Epithelial cell of esophagus (primary cell): ENCODE results near the gene NCK2.
A peak's percentile ranks its signal among the peaks of the same experiment; 100 is the strongest.

Experiments
- DNase-seq: peaks from one replicate; pipeline ENCODE4 v3.0.0; 2010; ENCODE audit warnings: low read depth
- H3K4me3 ChIP-seq: 2 replicates; pipeline ENCODE4 v1.5.1; 2011; ENCODE audit warnings: mild to moderate bottlenecking, low read length, control low read depth
- TF ChIP-seq, protein P1 (sequence below): IDR thresholded peaks from 2 replicates; pipeline ENCODE4 v1.5.1; 2011; ENCODE audit warnings: low read depth, mild to moderate bottlenecking, low read length, control low read depth, inconsistent platforms; ENCODE audit not compliant: insufficient read depth; ENCODE audit errors: missing control alignments

NCK2 gene

DNA sequence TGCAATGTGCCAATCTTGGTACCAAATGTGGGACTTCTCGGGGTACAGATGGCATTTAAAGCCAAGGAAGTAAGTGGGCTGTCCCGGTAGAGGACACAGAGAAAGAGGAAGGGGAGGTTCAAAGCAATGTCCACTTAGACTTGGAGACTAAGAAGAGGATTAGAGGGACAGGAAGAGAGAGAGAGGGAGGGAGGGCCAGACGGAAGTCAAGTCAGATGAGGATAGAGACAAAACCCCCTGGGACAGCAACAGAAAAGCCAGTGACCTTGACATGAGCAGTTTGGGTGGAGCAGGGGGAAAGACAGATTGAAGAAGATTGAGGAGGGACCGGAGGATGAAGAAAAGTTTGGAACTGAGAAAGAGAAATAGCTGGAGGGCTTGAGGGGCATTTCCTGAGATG is 164.5 kb downstream of the NCK2 start:
- no peak overlapping the region for H3K4me3 ChIP-seq
- DNase-seq, result no peak
- TF ChIP-seq, protein P1, sequence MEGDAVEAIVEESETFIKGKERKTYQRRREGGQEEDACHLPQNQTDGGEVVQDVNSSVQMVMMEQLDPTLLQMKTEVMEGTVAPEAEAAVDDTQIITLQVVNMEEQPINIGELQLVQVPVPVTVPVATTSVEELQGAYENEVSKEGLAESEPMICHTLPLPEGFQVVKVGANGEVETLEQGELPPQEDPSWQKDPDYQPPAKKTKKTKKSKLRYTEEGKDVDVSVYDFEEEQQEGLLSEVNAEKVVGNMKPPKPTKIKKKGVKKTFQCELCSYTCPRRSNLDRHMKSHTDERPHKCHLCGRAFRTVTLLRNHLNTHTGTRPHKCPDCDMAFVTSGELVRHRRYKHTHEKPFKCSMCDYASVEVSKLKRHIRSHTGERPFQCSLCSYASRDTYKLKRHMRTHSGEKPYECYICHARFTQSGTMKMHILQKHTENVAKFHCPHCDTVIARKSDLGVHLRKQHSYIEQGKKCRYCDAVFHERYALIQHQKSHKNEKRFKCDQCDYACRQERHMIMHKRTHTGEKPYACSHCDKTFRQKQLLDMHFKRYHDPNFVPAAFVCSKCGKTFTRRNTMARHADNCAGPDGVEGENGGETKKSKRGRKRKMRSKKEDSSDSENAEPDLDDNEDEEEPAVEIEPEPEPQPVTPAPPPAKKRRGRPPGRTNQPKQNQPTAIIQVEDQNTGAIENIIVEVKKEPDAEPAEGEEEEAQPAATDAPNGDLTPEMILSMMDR, result no peak

DNA sequence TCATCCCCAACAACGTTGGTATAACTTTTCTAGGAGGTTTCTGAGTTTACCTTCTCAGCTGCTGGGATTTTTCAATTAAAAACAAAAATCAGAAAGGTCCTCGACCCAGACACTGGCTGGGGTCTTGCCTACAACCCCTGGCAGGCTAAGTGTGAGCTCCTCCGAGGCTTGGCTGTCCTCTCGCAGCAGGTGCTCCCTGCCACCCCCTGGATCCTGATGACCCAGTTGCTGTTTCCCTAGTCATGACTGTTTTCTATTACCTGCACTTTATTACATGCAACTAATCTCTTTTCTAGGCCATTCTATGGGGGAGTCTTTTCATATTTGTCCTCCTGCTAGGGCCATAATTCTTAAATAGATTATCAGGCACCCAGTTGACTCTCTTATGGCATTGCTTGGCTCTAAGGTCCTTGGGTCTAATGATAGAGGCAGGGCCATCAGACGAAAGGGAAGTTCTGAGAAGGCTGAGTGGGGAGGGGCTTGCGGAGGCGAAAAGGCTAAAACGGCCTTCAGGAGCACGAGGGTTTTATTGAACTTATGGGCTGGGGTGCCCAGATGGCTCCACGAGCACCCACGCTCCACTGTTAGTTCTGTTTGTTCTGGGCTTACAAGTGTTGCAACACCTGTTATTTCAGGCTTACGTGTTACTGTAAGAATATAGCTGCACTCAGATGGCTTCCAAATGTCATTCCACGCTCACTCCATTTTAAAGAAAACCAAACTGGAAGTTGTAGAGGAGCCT is 166.0 kb downstream of the NCK2 start:
- H3K4me3 ChIP-seq, result no peak overlapping the region
- TF ChIP-seq, protein P1, result no peak
- no peak for DNase-seq

DNA sequence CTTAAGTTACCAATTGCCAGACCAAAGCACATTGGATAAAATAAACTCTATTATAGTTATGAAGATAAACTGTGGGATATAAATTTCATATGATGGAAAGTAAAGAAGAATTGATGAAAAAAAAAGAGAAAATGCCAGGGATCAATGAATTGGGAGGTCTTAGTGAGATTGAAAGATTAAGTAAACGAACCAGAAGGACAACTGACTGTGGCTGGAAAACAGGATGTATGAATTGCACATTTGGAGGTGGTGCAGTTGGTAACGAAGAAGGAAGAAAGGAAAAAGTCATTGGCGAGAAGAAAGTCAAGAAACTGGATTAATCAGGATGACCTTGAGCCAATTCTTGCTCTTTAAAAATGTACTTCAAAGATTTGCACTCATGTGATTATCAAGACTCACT is 166.7 kb downstream of the NCK2 start:
- H3K4me3 ChIP-seq, result no peak overlapping the region
- DNase-seq, result no peak
- TF ChIP-seq, protein P1, result no peak

DNA sequence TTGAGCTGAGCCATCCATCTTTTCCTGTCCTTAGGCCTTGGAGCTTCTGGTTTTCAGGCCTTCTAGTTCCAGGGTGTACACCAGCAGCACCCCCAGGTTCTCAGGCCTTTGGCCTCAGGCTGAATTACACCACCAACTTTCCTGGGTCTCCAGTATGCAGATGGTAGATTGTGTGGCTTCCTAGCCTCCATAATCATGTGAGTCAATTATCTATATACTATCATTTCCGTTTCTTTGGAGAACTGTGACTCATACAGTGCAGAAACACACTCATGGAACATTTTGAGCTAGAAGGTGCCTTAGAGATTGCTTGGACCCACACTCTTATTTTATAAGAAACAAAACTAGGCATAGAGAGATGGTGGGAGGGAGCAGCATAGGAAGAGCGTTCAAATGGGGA is 167.4 kb downstream of the NCK2 start:
- DNase-seq, result peak; percentile 19
- TF ChIP-seq, protein P1, result no peak
- H3K4me3 ChIP-seq, result no peak overlapping the region

DNA sequence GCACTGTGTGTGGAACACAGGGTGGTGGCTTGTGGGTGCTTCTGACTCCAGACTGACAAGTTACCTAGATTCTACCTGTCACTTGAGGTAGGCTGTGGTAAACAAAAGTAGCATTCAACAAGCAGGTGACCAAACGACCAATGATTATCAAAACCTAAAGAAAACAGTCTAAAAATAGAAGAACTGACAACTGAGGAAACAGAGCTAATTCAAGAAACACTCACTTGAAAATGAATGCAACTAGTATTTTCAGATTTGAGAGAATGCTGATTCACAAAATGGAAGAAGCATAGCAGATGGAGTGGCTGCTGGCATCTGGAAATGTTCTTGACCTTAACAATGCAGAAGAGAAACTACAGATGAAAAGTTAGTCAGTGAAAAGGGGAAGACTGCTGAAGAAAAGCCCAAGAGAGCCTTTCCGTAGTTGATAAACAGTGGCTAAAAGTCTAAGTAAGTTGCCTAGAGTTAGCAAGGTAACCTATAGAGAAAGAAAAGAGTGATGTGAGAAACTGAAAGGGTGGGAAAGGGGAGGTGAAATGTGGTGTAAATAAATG is 170.4 kb downstream of the NCK2 start:
- H3K4me3 ChIP-seq, result no peak overlapping the region
- TF ChIP-seq, protein P1, result no peak
- no peak for DNase-seq

DNA sequence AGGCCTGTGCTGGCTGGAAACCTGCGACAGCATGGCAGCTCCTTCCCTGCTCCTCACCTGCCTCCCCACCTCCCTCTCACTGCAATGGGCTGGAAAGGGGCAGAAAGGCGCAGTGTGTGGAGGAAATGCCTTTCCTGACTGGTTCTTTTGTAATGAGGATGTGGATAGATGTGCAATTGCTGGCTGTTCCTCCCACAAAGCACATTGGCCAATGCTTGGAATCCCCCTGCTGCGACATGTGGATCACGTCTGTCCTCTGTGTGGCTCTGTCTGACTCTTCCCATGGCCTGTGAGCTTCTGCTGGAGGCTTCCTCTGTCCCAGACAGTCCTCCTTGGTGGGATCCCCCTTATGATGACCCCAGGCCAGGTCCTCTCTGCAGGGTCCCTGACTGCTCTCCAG is 172.5 kb downstream of the NCK2 start:
- H3K4me3 ChIP-seq, result no peak overlapping the region
- DNase-seq, result peak; percentile 24
- TF ChIP-seq, protein P1, result no peak

DNA sequence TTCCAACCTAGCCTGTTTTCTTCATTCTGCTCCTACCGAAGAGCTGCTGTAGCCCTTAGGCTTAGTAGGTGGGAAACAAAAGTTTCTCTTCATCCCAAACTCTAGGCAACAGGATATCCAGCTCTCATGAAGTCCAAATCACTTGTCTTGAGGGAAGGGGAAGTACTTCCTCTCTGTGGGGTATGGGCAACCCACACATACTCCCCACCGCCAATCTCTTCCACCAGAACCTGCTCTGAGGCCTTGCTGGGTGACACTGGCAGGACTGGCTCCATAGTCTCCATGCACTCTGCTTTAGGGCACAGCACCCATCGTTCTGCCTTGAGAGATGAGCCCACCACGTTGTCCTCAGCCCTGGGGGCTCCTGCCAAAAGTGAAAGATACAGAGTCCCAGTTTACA is 173.0 kb downstream of the NCK2 start:
- no peak for DNase-seq
- TF ChIP-seq, protein P1, result no peak

More for the DNA sequence above, 173.0 kb downstream of the NCK2 start:
- H3K4me3 ChIP-seq, result no peak overlapping the region
